Thymus (tissue), 11 donors: ENCODE data around the gene CDHR4. TPM values are rescaled to one million over a fixed set of nuclear protein-coding genes. Genes with fewer than 3 reads are reported as not detected.

Experiments
- DNase-seq, 9 donors: peaks; one replicate each; pipeline ENCODE4 v3.0.0-alpha.2; 2013; ENCODE audit warnings: low spot score in 9 of 9, low read depth in 6 of 9, missing footprints in 1 of 9
- H3K27ac ChIP-seq, 2 donors: one replicate each; pipeline ENCODE4 v1.5.1; 2013; ENCODE audit warnings: control low read depth in 1 of 2, low read depth in 1 of 2, low read length in 1 of 2, mild to moderate bottlenecking in 1 of 2, moderate library complexity in 1 of 2
- H3K27me3 ChIP-seq, 2 donors: one replicate each; pipeline ENCODE4 v1.5.1; 2013; ENCODE audit warnings: low read length in 1 of 2; ENCODE audit not compliant: control insufficient read depth in 2 of 2, insufficient read depth in 1 of 2
- H3K36me3 ChIP-seq, 2 donors: one replicate each; pipeline ENCODE4 v1.5.1; 2013; ENCODE audit warnings: low read length in 1 of 2, mild to moderate bottlenecking in 1 of 2, moderate library complexity in 1 of 2; ENCODE audit not compliant: control insufficient read depth in 2 of 2, insufficient read depth in 2 of 2
- H3K4me1 ChIP-seq, 2 donors: one replicate each; pipeline ENCODE4 v1.5.1; 2013; ENCODE audit warnings: low read length in 2 of 2; ENCODE audit not compliant: control insufficient read depth in 2 of 2, insufficient read depth in 2 of 2
- H3K4me3 ChIP-seq, 2 donors: one replicate each; pipeline ENCODE4 v1.5.1; 2013; ENCODE audit warnings: low read length in 2 of 2, control low read depth in 1 of 2, mild to moderate bottlenecking in 1 of 2
- H3K9me3 ChIP-seq, 2 donors: one replicate each; pipeline ENCODE4 v1.5.1; 2013; ENCODE audit warnings: low read length in 1 of 2, mild to moderate bottlenecking in 1 of 2; ENCODE audit not compliant: control insufficient read depth in 2 of 2, insufficient read depth in 1 of 2
- WGBS: extraction: QIAGEN DNeasy Blood & Tissue Kit; methylation state at CpG from one replicate; pipeline ENCODE4 v1.1.7; 2013; 5-methylcytosine and 5-hydroxymethylcytosine counted together
- polyA plus RNA-seq: library from polyadenylated mRNA; stranded (reverse); fragments of 200-250 nt; gene quantifications from one replicate; pipeline ENCODE4 v1.2.3, GENCODE V29; 2013
- total RNA-seq: library from RNA; stranded (reverse); fragments of 120-200 nt; gene quantifications from one replicate; pipeline ENCODE4 v1.2.4, GENCODE V29; 2013
- donor health status: healthy.

CDHR4 gene
- total and polyA plus RNA-seq, 2 donors: 0.18 TPM; not detected in 1

DNA sequence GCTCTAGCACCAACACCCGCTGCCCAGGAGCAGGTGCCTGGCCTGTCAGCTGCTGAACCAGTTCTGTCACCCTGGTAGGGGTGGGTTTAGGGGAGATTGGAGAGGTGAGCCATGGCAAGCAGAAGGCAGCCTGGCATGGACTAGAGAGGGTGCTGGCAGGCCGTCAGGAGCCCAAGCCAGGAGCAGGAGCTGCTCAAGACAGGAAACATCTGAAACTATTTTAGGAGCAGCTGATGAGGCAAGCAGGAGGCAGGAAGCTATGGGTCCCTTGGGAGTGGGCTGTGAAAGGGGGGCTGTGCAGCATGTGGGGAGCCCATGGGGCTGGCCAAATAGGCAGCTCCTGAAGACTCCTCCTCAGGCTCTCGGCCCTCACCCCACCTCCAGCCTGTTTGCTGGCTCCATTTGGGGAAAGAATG, 5.7 kb upstream of the CDHR4 start:
- 11% methylated on average over 3 of the region's 3 CpGs for WGBS
- Histone ChIP-seq H3K27ac (peak overlapping the region; percentile 68 to 89), H3K4me3 (no peak overlapping the region), H3K27me3 (peaks cover 4 to 44% of the 10 kb centered on the region in 2 donors), H3K9me3 (peaks cover 0 to 7% of the 10 kb centered on the region in 2 donors), H3K36me3 (peaks cover 14 to 26% of the 10 kb centered on the region in 2 donors), H3K4me1 (peaks cover 14 to 64% of the 10 kb centered on the region in 2 donors)
- peak in 1 of 9 donors; percentile 56 for DNase-seq

DNA sequence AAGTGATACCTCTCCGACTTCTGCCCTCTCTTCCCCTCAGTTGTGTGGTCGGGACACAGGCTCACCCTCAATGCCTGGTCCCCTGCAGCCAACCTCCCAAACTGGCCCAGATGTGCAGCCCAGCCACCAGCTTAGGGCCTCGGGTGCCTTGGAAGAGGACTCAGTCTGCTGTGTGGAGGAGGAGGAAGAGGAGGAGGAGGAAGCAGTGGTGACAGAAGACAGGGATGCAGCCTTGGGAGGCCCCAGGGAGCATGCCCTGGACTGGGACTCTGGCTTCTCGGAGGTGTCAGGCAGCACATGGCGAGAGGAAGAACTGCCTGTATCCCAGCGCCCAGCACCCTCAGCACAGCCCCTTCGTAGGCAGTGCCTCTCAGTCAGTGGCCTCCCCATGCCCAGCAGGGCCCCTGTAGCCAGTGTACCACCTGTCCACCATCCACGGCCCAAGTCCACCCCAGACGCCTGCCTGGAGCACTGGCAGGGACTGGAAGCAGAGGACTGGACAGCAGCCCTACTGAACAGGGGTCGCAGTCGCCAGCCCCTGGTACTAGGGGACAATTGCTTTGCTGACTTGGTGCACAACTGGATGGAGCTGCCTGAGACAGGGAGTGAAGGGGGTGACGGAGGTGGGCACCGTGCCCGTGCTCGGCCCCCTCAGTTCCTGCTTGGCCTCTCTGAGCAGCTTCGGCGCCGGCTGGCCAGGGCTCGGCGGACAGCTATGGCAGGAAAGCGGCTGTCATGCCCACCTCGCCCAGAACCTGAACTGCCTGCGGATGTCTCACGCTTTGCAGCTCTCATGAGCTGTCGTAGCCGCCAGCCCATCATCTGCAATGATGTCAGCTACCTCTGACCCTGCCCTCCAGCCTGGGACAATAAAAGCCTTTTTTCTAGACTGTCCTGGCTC, 4.7 kb upstream of the CDHR4 start:
- H3K27me3 ChIP-seq: peaks cover 4 to 44% of the 10 kb centered on the region in 2 donors
- peaks cover 14 to 64% of the 10 kb centered on the region in 2 donors for H3K4me1 ChIP-seq
- peak overlapping the region; percentile 78 to 79 for H3K4me3 ChIP-seq
- no peak for DNase-seq
- H3K9me3 ChIP-seq: peaks cover 0 to 7% of the 10 kb centered on the region in 2 donors
- peak overlapping the region; percentile 43 to 89 for H3K27ac ChIP-seq
- WGBS: 42% methylated on average over 26 of the region's 26 CpGs
- peaks cover 5 to 16% of the 10 kb centered on the region in 2 donors for H3K36me3 ChIP-seq

DNA sequence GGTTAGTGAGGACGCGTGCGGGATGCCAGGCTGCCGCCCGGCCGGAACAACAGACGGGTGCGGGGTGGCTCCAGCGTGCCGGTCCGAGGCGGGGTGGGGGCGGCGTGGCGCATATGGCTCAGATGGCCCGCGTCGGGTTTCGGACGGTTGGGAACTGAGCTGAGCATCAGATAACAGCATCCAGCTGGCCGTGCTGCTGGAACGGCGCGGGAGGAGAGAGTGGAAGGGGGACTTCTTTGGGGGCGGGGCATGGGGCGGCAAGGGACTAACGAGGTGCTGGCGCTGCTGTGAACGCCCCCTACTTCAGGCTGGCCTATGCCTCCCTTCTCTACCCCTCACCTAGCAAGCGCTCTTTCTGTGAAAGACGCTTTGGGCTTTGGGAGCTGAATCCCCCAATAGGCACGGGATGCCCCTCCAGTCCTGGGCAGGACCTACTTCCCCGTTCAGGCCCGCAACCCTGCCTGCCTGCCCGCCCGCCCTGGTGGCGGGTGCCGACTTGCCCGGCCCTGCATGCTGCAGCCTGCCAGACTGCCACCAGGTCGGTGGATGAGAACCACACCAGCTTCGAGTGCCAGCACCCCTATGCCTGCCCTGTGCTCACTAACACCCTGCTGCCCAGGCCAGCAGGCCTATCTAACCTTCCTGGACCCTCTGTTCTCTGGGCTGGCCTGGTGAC, 3.9 kb upstream of the CDHR4 start:
- Histone ChIP-seq H3K9me3 (peaks cover 0 to 7% of the 10 kb centered on the region in 2 donors), H3K4me3 (peak overlapping the region; percentile 78 to 79), H3K4me1 (peaks cover 14 to 57% of the 10 kb centered on the region in 2 donors), H3K27me3 (peaks cover 4 to 44% of the 10 kb centered on the region in 2 donors), H3K36me3 (peaks cover 0 to 14% of the 10 kb centered on the region in 2 donors), H3K27ac (peak overlapping the region; percentile 58 to 60)
- WGBS: 2% methylated on average over 41 of the region's 41 CpGs
- DNase-seq: peak in 1 of 9 donors; percentile 51

DNA sequence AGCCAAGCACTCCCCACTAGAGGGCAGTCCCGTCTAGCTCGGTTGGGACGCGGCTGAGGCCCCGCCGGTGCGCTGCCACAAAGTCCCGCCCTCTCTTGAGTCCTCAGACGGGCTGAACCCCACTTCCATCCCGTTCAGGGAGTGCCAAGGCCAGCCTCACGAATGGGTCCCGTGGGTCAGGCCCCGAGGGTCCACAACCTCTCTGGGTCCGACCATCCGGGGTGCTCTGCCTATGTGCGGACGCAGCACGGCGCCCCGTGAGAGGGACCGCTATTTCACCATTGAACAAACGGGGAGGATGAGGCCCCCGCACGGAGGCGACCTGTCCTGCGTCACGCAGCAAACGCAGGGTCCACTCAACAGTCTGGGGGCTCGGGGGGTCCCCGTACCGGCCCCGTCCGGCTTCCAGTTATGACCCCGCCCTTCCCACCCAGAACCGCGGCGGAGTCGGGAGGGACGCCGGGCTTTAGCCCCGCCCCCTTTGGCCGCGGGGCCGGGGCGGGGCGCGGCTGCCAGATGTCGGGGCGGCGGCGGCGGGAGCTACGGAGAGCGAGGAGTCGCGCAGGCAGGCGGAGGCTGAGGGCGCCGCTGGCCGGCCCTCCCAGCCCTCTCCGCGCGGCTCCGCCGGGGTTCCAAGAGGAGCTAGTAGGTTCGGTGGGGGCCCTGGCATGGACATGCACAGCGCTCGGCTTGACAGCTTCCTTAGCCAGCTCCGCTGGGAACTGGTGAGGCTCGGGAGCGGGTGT, 3.2 kb upstream of the CDHR4 start, which contains the start of gene INKA1:
TSS of gene INKA1 (plus strand) at position 543 of the 746 bp plus-strand sequence. CDS start at position 675, 132 bp downstream.
- peaks cover 14 to 50% of the 10 kb centered on the region in 2 donors for H3K4me1 ChIP-seq
- H3K27ac ChIP-seq: peak within 1 kb of the TSS; percentile 74
- H3K4me3 ChIP-seq: peak within 1 kb of the TSS; percentile 78 to 79
- peak in 7 of 9 donors; percentile 76 to 92 (median 83) for DNase-seq
- under 1% methylated on average over 71 of the region's 71 CpGs for WGBS
- peaks cover 0 to 7% of the 10 kb centered on the region in 2 donors for H3K9me3 ChIP-seq
- H3K27me3 ChIP-seq: peaks cover 4 to 44% of the 10 kb centered on the region in 2 donors
- H3K36me3 ChIP-seq: peaks cover 0 to 14% of the 10 kb centered on the region in 2 donors

DNA sequence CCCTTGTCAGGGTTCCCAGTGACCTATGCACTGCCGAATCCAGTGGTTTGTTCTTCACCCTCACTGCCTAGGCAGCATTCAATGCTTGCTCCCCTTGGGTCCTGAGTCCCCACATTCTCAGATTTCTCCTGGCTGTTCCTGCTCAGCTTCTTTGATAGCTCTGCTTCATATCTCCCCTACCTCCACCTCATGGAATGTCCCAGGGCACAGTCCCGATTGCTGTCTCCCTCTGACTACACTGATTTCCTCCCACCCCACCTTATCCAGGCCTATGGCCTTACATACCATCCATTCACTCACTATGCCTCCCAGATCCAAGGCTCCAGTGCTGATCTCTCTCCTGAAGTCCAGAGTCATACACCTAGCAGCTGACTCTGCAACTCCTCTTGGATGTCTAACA, 1.5 kb upstream of the CDHR4 start:
- DNase-seq: no peak
- H3K27me3 ChIP-seq: peaks cover 4 to 44% of the 10 kb centered on the region in 2 donors
- H3K9me3 ChIP-seq: peaks cover 0 to 7% of the 10 kb centered on the region in 2 donors
- WGBS: 97% methylated on average over 2 of the region's 2 CpGs
- H3K27ac ChIP-seq: no peak overlapping the region
- H3K4me1 ChIP-seq: peaks cover 7 to 33% of the 10 kb centered on the region in 2 donors
- H3K36me3 ChIP-seq: peaks cover 0 to 7% of the 10 kb centered on the region in 2 donors
- H3K4me3 ChIP-seq: no peak overlapping the region

DNA sequence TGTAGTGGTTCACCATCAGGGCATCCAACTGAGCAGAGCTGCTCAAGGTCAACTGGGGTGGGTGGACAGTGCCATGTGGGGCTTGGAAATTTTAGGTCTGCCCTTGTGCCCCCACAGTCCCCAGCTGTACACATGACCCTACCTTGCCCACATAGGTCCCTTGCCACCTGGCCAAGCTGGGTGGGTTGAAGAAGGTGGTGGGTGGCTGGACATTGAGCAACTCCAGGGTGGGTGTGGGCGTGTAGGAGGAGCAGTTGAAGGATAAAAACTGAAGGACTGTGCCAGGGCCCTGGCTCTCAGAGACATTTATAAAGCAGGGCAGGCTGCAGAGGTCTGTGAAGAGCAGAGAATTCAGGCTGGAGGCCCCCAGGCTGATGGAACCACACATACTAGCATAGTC, 568 bp downstream of the CDHR4 start:
- Histone ChIP-seq H3K27me3 (peaks cover 4 to 26% of the 10 kb centered on the region in 2 donors), H3K36me3 (no peaks in the 10 kb centered on the region), H3K27ac (no peak overlapping the region), H3K4me3 (no peak overlapping the region), H3K4me1 (peaks cover 0 to 12% of the 10 kb centered on the region in 2 donors), H3K9me3 (peaks cover 0 to 7% of the 10 kb centered on the region in 2 donors)
- DNase-seq: no peak
- WGBS: 85% methylated on average over 1 of the region's 1 CpG

DNA sequence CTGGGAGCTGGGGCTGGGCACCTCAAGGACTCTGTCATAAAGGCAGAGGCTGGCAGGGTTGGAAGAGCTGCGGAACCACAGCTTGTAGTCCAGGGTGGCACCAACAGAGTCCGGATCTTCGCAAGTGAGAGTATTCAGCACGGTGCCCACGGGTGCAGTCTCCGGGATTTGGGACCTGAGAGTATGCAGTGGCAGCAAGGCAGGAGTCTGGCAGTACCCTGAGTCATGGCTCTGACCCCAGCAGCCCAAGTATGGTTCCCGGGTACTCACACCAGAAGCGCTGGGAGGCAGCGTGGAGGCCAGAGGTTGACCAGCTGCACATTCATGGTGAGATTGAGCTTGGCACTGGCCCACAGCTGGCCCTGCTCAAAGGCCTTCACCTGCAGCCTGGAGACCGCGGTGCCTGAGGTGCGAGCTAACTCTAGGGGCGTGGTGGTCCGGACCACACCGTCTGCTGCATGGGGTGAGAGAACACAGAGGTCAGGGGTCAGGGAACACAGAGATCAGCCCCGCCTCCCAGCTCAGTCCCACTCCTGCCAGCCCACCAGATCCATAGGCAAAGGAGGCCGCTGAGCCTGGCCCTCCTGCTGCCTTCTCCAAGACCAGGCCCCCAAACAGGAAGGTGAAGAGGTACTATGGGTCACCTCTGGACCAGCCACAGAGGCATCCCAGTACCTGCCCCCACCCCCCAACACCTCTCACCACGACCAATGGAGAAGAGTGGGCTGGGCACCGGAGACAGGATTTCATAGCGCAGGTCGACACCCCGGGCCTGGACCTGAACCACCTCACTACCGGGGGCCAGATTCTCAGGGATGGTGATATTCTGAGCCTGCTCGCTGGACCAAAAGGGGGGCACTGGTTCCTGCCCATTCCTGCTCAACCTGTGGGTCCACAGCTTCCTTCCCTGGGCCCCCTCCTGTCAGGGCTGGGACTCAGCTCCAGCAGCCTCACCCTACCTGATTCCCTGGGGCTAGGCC, 4.5 kb downstream of the CDHR4 start:
- no peaks in the 10 kb centered on the region for H3K9me3 ChIP-seq
- H3K4me1 ChIP-seq: peaks cover 0 to 8% of the 10 kb centered on the region in 2 donors
- H3K27me3 ChIP-seq: no peaks in the 10 kb centered on the region
- no peaks in the 10 kb centered on the region for H3K36me3 ChIP-seq
- H3K27ac ChIP-seq: no peak overlapping the region
- WGBS: 96% methylated on average over 24 of the region's 24 CpGs
- H3K4me3 ChIP-seq: no peak overlapping the region
- DNase-seq: no peak

DNA sequence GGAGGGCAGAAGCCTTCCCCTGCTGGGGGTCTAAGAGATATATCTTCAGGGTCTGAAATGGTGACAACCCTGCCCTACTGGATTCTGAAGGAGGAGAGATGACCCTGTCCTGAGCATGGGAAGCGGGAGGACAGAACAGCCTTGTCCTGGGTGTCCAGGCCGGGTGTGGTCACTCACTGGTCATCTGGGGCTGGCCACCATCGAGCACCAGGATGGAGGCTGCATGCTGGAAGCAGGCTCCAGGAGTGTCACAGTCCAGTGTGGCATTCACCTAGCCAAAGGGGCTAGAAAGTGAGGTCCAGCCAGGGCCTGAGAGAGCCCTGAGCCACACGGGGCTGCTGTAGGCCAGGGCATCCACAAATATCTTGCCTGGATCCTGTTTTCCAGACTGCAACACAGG, 5.2 kb downstream of the CDHR4 start:
- no peak for DNase-seq
- Histone ChIP-seq H3K9me3 (no peaks in the 10 kb centered on the region), H3K27ac (no peak overlapping the region), H3K36me3 (no peaks in the 10 kb centered on the region), H3K4me3 (no peak overlapping the region), H3K27me3 (no peaks in the 10 kb centered on the region), H3K4me1 (peaks cover 0 to 15% of the 10 kb centered on the region in 2 donors)
- 91% methylated on average over 4 of the region's 4 CpGs for WGBS
